H9 (cell line): ENCODE data around the gene FAM219A. TPM values are rescaled to one million over a fixed set of nuclear protein-coding genes. Genes with fewer than 3 reads are reported as not detected.

Experiments
- DNase-seq: peaks from one replicate; pipeline ENCODE4 v3.0.0-alpha.2; 2017
- H2AFZ ChIP-seq: one replicate; pipeline ENCODE4 v1.6.1; 2013; ENCODE audit warnings: mild to moderate bottlenecking, low read length, control low read depth, moderate library complexity
- H2AK5ac ChIP-seq: 2 replicates; pipeline ENCODE4 v1.6.1; 2013; ENCODE audit warnings: low read length, control low read depth, mixed read lengths; ENCODE audit not compliant: insufficient read length
- H2BK120ac ChIP-seq: one replicate; pipeline ENCODE4 v1.6.1; 2013; ENCODE audit warnings: low read depth, mild to moderate bottlenecking, low read length, control low read depth, inconsistent platforms; ENCODE audit not compliant: poor library complexity, severe bottlenecking
- H2BK12ac ChIP-seq: 2 replicates; pipeline ENCODE4 v1.6.1; 2013; ENCODE audit warnings: low read length, control low read depth, mixed read lengths, low read depth; ENCODE audit not compliant: insufficient read length
- H2BK15ac ChIP-seq: 2 replicates; pipeline ENCODE4 v1.6.1; 2013; ENCODE audit warnings: low read depth, low read length, control low read depth
- H2BK20ac ChIP-seq: one replicate; pipeline ENCODE4 v1.6.1; 2013; ENCODE audit warnings: low read depth, mild to moderate bottlenecking, low read length, control low read depth, inconsistent platforms; ENCODE audit not compliant: poor library complexity, severe bottlenecking
- H2BK5ac ChIP-seq: 2 replicates; pipeline ENCODE4 v1.6.1; 2013; ENCODE audit warnings: low read length, control low read depth, mixed read lengths; ENCODE audit not compliant: insufficient read length
- H3K14ac ChIP-seq: 2 replicates; pipeline ENCODE4 v1.6.1; 2013; ENCODE audit warnings: low read length, control low read depth; ENCODE audit not compliant: insufficient read depth
- H3K18ac ChIP-seq: 2 replicates; pipeline ENCODE4 v1.6.1; 2013; ENCODE audit warnings: low read depth, mild to moderate bottlenecking, mixed read lengths, low read length, control low read depth; ENCODE audit not compliant: insufficient read length
- H3K23ac ChIP-seq: 2 replicates; pipeline ENCODE4 v1.6.1; 2013; ENCODE audit warnings: low read length, control low read depth, mixed read lengths, low read depth; ENCODE audit not compliant: insufficient read length
- H3K23me2 ChIP-seq: 2 replicates; pipeline ENCODE4 v1.6.1; 2013; ENCODE audit warnings: low read depth, mild to moderate bottlenecking, mixed read lengths, low read length, control low read depth; ENCODE audit not compliant: insufficient read length, poor library complexity, severe bottlenecking
- H3K27ac ChIP-seq: 2 replicates; pipeline ENCODE4 v1.5.1; 2013; ENCODE audit warnings: low read length, control low read depth, mixed read lengths, low read depth; ENCODE audit not compliant: insufficient read length
- H3K27me3 ChIP-seq: 2 replicates; pipeline ENCODE4 v1.6.1; 2013; ENCODE audit warnings: low read length, control low read depth, inconsistent platforms; ENCODE audit not compliant: insufficient read depth
- H3K4ac ChIP-seq: 2 replicates; pipeline ENCODE4 v1.6.1; 2013; ENCODE audit warnings: low read depth, mild to moderate bottlenecking, control low read depth, inconsistent platforms, low read length, moderate library complexity
- H3K4me1 ChIP-seq: 2 replicates; pipeline ENCODE4 v1.6.1; 2013; ENCODE audit warnings: low read length, control low read depth, inconsistent platforms; ENCODE audit not compliant: insufficient read depth
- H3K4me2 ChIP-seq: 2 replicates; pipeline ENCODE4 v1.6.1; 2013; ENCODE audit warnings: low read length, control low read depth, mixed read lengths; ENCODE audit not compliant: insufficient read length, insufficient read depth
- H3K56ac ChIP-seq: 2 replicates; pipeline ENCODE4 v1.6.1; 2013; ENCODE audit warnings: low read depth, mild to moderate bottlenecking, mixed read lengths, low read length, control low read depth; ENCODE audit not compliant: insufficient read length
- H3K79me1 ChIP-seq: 2 replicates; pipeline ENCODE4 v1.6.1; 2013; ENCODE audit warnings: low read depth, mild to moderate bottlenecking, moderate library complexity, low read length, control low read depth, inconsistent platforms; ENCODE audit not compliant: insufficient read depth, poor library complexity, severe bottlenecking
- H3K79me2 ChIP-seq: 2 replicates; pipeline ENCODE4 v1.6.1; 2013; ENCODE audit warnings: low read length, control low read depth, inconsistent platforms; ENCODE audit not compliant: insufficient read depth
- H3K9ac ChIP-seq: 2 replicates; pipeline ENCODE4 v1.6.1; 2013; ENCODE audit warnings: low read length, control low read depth, mixed read lengths; ENCODE audit not compliant: insufficient read length; ENCODE audit errors: extremely low read depth
- H3K9me3 ChIP-seq: one replicate; pipeline ENCODE4 v1.6.1; 2013; ENCODE audit warnings: low read depth, low read length, inconsistent platforms; ENCODE audit not compliant: control insufficient read depth
- H3T11ph ChIP-seq: one replicate; pipeline ENCODE4 v1.6.1; 2013; ENCODE audit warnings: mild to moderate bottlenecking, low read length, control low read depth, inconsistent platforms
- H4K20me1 ChIP-seq: one replicate; pipeline ENCODE4 v1.6.1; 2013; ENCODE audit not compliant: control insufficient read depth, insufficient read length, insufficient read depth
- H4K5ac ChIP-seq: 2 replicates; pipeline ENCODE4 v1.6.1; 2013; ENCODE audit warnings: low read depth, mild to moderate bottlenecking, mixed read lengths, low read length, control low read depth; ENCODE audit not compliant: insufficient read length
- H4K8ac ChIP-seq: replicated peaks from 2 replicates; pipeline ENCODE4 v1.6.1; 2013; ENCODE audit warnings: low read length, control low read depth, mixed read lengths, low read depth; ENCODE audit not compliant: insufficient read length
- H4K91ac ChIP-seq: 2 replicates; pipeline ENCODE4 v1.6.1; 2013; ENCODE audit warnings: low read depth, mild to moderate bottlenecking, moderate library complexity, mixed read lengths, low read length, control low read depth; ENCODE audit not compliant: insufficient read length
- H3K27ac Mint-ChIP-seq, 3 experiments: 2 replicates in 2 of 3; 3 replicates in 1 of 3; pipeline ENCODE4 v1.8.0; 2020 to 2021; ENCODE audit warnings: mixed read lengths in 3 of 3, mild to moderate bottlenecking in 1 of 3, moderate library complexity in 1 of 3
- H3K27me3 Mint-ChIP-seq: 2 replicates; pipeline ENCODE4 v1.8.0; 2021; ENCODE audit warnings: low read depth, mild to moderate bottlenecking, moderate library complexity, mixed read lengths
- H3K36me3 Mint-ChIP-seq, 3 experiments: 2 replicates in 2 of 3; 3 replicates in 1 of 3; pipeline ENCODE4 v1.8.0; 2020 to 2021; ENCODE audit warnings: low read depth in 3 of 3, mixed read lengths in 3 of 3; ENCODE audit not compliant: insufficient read depth in 1 of 3
- H3K4me1 Mint-ChIP-seq, 2 experiments: 2 replicates each; pipeline ENCODE4 v1.8.0; 2020; ENCODE audit warnings: mixed read lengths in 2 of 2
- H3K4me3 Mint-ChIP-seq, 2 experiments: 2 replicates in 1 of 2; 3 replicates in 1 of 2; pipeline ENCODE4 v1.8.0; 2020 to 2021; ENCODE audit warnings: mild to moderate bottlenecking in 2 of 2, mixed read lengths in 2 of 2, moderate library complexity in 1 of 2
- H3K9me3 Mint-ChIP-seq, 2 experiments: 2 replicates in 1 of 2; 3 replicates in 1 of 2; pipeline ENCODE4 v1.8.0; 2020; ENCODE audit warnings: mild to moderate bottlenecking in 2 of 2, mixed read lengths in 2 of 2, moderate library complexity in 1 of 2
- CTCF ChIP-seq: fragments of 200-600 bp; sonication (generic); conservative IDR thresholded peaks from 3 replicates; pipeline ENCODE4 v1.8.0; 2021; ENCODE audit warnings: antibody characterized with exemption, mild to moderate bottlenecking
- WGBS: extraction: QIAGEN DNeasy Blood & Tissue Kit; methylation state at CpG from one replicate; pipeline ENCODE4 v1.1.7; 2013; ENCODE audit warnings: missing lambda C conversion rate, low lambda C conversion rate, mixed read lengths; ENCODE audit not compliant: insufficient read length; ENCODE audit errors: extremely low coverage; 5-methylcytosine and 5-hydroxymethylcytosine counted together
- total RNA-seq: library from RNA; stranded (reverse); gene quantifications from 2 replicates; pipeline ENCODE4 v1.2.1, GENCODE V29; 2021

Gene FAM219A
- total RNA-seq, 1 experiment from 2014 or later, result 16.7 TPM

- no peak overlapping the region for H4K5ac ChIP-seq
- no peak overlapping the region for H3T11ph ChIP-seq
- H3K18ac ChIP-seq, result no peak overlapping the region
- peaks cover 28 to 29% of the 10 kb centered on the region in 2 experiments for H3K4me1 Mint-ChIP-seq
- H2BK12ac ChIP-seq, result no peak overlapping the region
- no peaks in the 10 kb centered on the region for H3K36me3 Mint-ChIP-seq
- DNase-seq, result no peak
- no peaks in the 10 kb centered on the region for H3K27me3 ChIP-seq
- H2AK5ac ChIP-seq, result no peak overlapping the region
- no peak overlapping the region for H2BK20ac ChIP-seq
- H3K56ac ChIP-seq, result no peak overlapping the region
- no peak overlapping the region for H4K91ac ChIP-seq
- no peak overlapping the region for H3K4me2 ChIP-seq
- no peak overlapping the region for H3K9ac ChIP-seq
- peaks cover 3% of the 10 kb centered on the region for H3K23me2 ChIP-seq
- no peaks in the 10 kb centered on the region for H3K9me3 Mint-ChIP-seq
- no peak overlapping the region for H2AFZ ChIP-seq
- H2BK15ac ChIP-seq, result no peak overlapping the region
- no peaks in the 10 kb centered on the region for H3K9me3 ChIP-seq
- H3K23ac ChIP-seq, result no peak overlapping the region
- WGBS, result 100% methylated on average over 1 of the region's 2 CpGs
- no peak overlapping the region for H3K27ac ChIP-seq
- no peak overlapping the region for H3K14ac ChIP-seq
- H3K4ac ChIP-seq, result no peak overlapping the region
- H3K79me2 ChIP-seq, result no peaks in the 10 kb centered on the region; the same call in 1 of the 2 replicates
- H4K20me1 ChIP-seq, result no peaks in the 10 kb centered on the region
- peaks cover 7% of the 10 kb centered on the region for H3K4me1 ChIP-seq
- peaks cover 6% of the 10 kb centered on the region; the same call in 1 of the 2 replicates for H3K27me3 Mint-ChIP-seq
- no peak overlapping the region for H2BK120ac ChIP-seq
- H3K4me3 Mint-ChIP-seq, result no peak overlapping the region
- no peak overlapping the region for H4K8ac ChIP-seq
- TF ChIP-seq CTCF, result no peak
- H3K79me1 ChIP-seq, result no peaks in the 10 kb centered on the region
- no peak overlapping the region for H2BK5ac ChIP-seq
- no peak overlapping the region for H3K27ac Mint-ChIP-seq
These were observed 5.8 kb downstream of the FAM219A start for GRCh38 chr9:34452568-34452967.
